Naive thymus-derived CD8-positive, alpha-beta T cell (primary cell): Measurements from ENCODE around the gene BMP3. TPM values are rescaled to one million over a fixed set of nuclear protein-coding genes. Genes with fewer than 3 reads are reported as not detected.

Experiments used
- ATAC-seq, 2 donors: fragments of 150-1000 bp; cut with Tn5 transposase in 1 of 2; sonication (Bioruptor Pico), chemical (Tn5 transposase) in 1 of 2; 1 replicate in 1 of 2; 2 replicates in 1 of 2; pipeline ENCODE4 v1.10.0; 2021; ENCODE audit warnings: mild to moderate bottlenecking in 2 of 2, moderate library complexity in 2 of 2
- POLR2A ChIA-PET: fragments of 350-600 bp; sonication (Branson Sonifier 250); formaldehyde crosslinking; loops from one replicate; lab custom pipeline; 2021; ENCODE audit warnings: antibody characterized with exemption; lab: Charles Lee
- DNase-seq, 10 donors: peaks; one replicate each; pipeline versions ENCODE4 v3.0.0 to v3.0.0-alpha.2; 2020 to 2022
- H3K27ac Mint-ChIP-seq, 10 donors: one replicate each; pipeline ENCODE4 v1.8.0; 2020 to 2022; ENCODE audit warnings: mild to moderate bottlenecking in 10 of 10, mixed read lengths in 10 of 10, moderate library complexity in 4 of 10, inconsistent platforms in 1 of 10
- H3K27me3 Mint-ChIP-seq, 5 donors: one replicate each; pipeline ENCODE4 v1.8.0; 2021 to 2022; ENCODE audit warnings: mixed read lengths in 5 of 5
- H3K36me3 Mint-ChIP-seq, 3 donors: one replicate each; pipeline ENCODE4 v1.8.0; 2020 to 2022; ENCODE audit warnings: mixed read lengths in 3 of 3, mild to moderate bottlenecking in 2 of 3, inconsistent platforms in 1 of 3
- H3K4me1 Mint-ChIP-seq, 4 donors: one replicate each; pipeline ENCODE4 v1.8.0; 2021 to 2022; ENCODE audit warnings: mixed read lengths in 4 of 4
- H3K4me3 Mint-ChIP-seq, 10 donors: one replicate each; pipeline ENCODE4 v1.8.0; 2020 to 2022; ENCODE audit warnings: mild to moderate bottlenecking in 10 of 10, mixed read lengths in 10 of 10, moderate library complexity in 6 of 10, inconsistent platforms in 1 of 10
- H3K9me3 Mint-ChIP-seq, 9 donors: one replicate each; pipeline ENCODE4 v1.8.0; 2020 to 2022; ENCODE audit warnings: mixed read lengths in 9 of 9, mild to moderate bottlenecking in 3 of 9, inconsistent platforms in 1 of 9, moderate library complexity in 1 of 9
- polyA plus RNA-seq, 3 donors: library from polyadenylated mRNA; unstranded; fragments of 300-500 nt; fragmentation: Illumina TruSeq; gene quantifications; one replicate each; pipeline ENCODE4 v1.2.3, GENCODE V29; 2021
- total RNA-seq, 8 experiments: library from RNA in 2 of 8; stranded (reverse) in 2 of 8; gene quantifications; one replicate each; pipeline ENCODE4 v1.2.3 and lab custom pipeline; 2021 to 2026

Gene BMP3
- total and polyA plus RNA-seq, 5 experiments from 2014 or later = 0.03 TPM; not detected in 4

DNA sequence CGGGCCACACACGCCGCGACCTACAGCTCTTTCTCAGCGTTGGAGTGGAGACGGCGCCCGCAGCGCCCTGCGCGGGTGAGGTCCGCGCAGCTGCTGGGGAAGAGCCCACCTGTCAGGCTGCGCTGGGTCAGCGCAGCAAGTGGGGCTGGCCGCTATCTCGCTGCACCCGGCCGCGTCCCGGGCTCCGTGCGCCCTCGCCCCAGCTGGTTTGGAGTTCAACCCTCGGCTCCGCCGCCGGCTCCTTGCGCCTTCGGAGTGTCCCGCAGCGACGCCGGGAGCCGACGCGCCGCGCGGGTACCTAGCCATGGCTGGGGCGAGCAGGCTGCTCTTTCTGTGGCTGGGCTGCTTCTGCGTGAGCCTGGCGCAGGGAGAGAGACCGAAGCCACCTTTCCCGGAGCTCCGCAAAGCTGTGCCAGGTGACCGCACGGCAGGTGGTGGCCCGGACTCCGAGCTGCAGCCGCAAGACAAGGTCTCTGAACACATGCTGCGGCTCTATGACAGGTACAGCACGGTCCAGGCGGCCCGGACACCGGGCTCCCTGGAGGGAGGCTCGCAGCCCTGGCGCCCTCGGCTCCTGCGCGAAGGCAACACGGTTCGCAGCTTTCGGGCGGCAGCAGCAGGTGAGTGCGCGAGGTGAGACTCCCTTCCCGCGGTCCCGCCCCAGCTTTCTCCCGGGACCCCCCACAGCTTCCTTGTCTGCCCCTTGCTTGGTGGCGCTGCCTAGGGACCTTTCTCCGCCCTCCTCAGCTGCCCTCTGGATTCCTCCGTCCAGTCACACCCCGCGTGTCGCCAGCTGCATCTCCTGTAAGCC lies 678 bp downstream of the BMP3 start:
- Mint-ChIP-seq H3K4me3 (peak overlapping the region; percentile 81 to 93 (median 86)), H3K9me3 (no peaks in the 10 kb centered on the region), H3K4me1 (peaks cover 10 to 23% (median 19%) of the 10 kb centered on the region in 4 donors), H3K36me3 (no peaks in the 10 kb centered on the region), H3K27me3 (peaks cover 37 to 74% (median 52%) of the 10 kb centered on the region in 5 donors), H3K27ac (peak overlapping the region in 1 of 10 donors; percentile 39)
- peak; percentile 41 to 42 for ATAC-seq
- POLR2A ChIA-PET = no interaction called here
- peak in 1 of 10 donors; percentile 7 for DNase-seq

- POLR2A ChIA-PET = no interaction called here
- H3K27me3 Mint-ChIP-seq = peaks cover 34 to 66% (median 46%) of the 10 kb centered on the region in 5 donors
- no peaks in the 10 kb centered on the region for H3K36me3 Mint-ChIP-seq
- peaks cover 10 to 23% (median 19%) of the 10 kb centered on the region in 4 donors for H3K4me1 Mint-ChIP-seq
- H3K27ac Mint-ChIP-seq = peak overlapping the region in 1 of 10 donors; percentile 39
- H3K4me3 Mint-ChIP-seq = peak overlapping the region; percentile 63 to 87 (median 84)
- DNase-seq (no peak), ATAC-seq (no peak)
- no peaks in the 10 kb centered on the region for H3K9me3 Mint-ChIP-seq
Observed at GRCh38 chr4:81031796-81032551, 1.5 kb downstream of the BMP3 start.

GRCh38 chr4:81032771-81033684 lies 2.5 kb downstream of the BMP3 start:
- DNase-seq (no peak), ATAC-seq (no peak)
- POLR2A ChIA-PET = no interaction called here
- Mint-ChIP-seq H3K27me3 (peaks cover 30 to 57% (median 41%) of the 10 kb centered on the region in 5 donors), H3K4me3 (peak overlapping the region in 1 of 10 donors; percentile 85), H3K36me3 (no peaks in the 10 kb centered on the region), H3K27ac (no peak overlapping the region), H3K9me3 (no peaks in the 10 kb centered on the region), H3K4me1 (peaks cover 10 to 23% (median 19%) of the 10 kb centered on the region in 4 donors)

GRCh38 chr4:81038636-81039350 lies 8.3 kb downstream of the BMP3 start:
- Mint-ChIP-seq H3K4me3 (no peak overlapping the region), H3K36me3 (no peaks in the 10 kb centered on the region), H3K4me1 (peaks cover 2 to 7% (median 4%) of the 10 kb centered on the region in 4 donors), H3K27me3 (peaks cover 0 to 10% (median 0%) of the 10 kb centered on the region in 5 donors), H3K9me3 (no peaks in the 10 kb centered on the region), H3K27ac (no peak overlapping the region)
- POLR2A ChIA-PET = no interaction called here
- DNase-seq (no peak), ATAC-seq (no peak)

GRCh38 chr4:81039351-81039972 lies 9.0 kb downstream of the BMP3 start:
- ATAC-seq = no peak
- H3K27ac Mint-ChIP-seq = no peak overlapping the region
- no peaks in the 10 kb centered on the region for H3K36me3 Mint-ChIP-seq
- no peak overlapping the region for H3K4me3 Mint-ChIP-seq
- POLR2A ChIA-PET = no interaction called here
- H3K4me1 Mint-ChIP-seq = peaks cover 2 to 7% (median 4%) of the 10 kb centered on the region in 4 donors
- H3K27me3 Mint-ChIP-seq = peaks cover 0 to 7% (median 2%) of the 10 kb centered on the region in 5 donors
- no peak for DNase-seq
- H3K9me3 Mint-ChIP-seq = no peaks in the 10 kb centered on the region

DNA sequence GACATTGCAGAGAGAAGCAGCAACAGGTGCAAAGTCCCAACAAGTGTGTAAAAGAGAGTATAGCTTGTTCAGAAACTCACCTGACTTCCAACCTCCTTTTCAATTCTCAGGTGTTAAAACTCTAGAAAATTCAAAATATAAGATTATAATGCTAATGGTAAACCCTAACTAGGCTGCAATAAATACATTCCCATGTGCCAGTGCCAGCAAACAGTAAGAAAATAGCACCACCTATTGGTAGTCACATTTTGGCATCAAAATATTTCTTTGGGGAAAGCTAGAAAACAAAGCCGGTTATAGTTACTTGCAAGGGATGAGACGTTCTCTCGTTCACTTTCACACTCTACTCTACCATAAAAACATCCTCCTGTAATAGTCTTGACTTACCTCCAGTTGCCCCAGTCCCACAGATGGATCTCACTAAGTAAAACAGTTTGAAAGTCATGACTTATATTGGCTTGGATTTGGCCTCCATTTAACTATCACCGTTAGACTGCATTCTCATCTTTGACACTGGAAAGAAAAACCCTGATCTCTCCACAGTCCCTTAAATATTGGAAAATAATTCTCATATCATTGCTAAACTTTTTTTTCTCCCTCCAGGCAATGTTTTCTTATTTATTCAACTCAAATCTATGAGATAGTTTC lies 9.6 kb downstream of the BMP3 start:
- no peak overlapping the region for H3K4me3 Mint-ChIP-seq
- no peaks in the 10 kb centered on the region for H3K9me3 Mint-ChIP-seq
- POLR2A ChIA-PET = no interaction called here
- peak in 1 of 2 donors; percentile 39 for ATAC-seq
- peak in 4 of 10 donors; percentile 8 to 59 (median 47) for DNase-seq
- no peaks in the 10 kb centered on the region for H3K36me3 Mint-ChIP-seq
- peaks cover 5 to 10% (median 9%) of the 10 kb centered on the region in 5 donors for H3K27me3 Mint-ChIP-seq
- H3K4me1 Mint-ChIP-seq = peaks cover 2 to 7% (median 4%) of the 10 kb centered on the region in 4 donors
- H3K27ac Mint-ChIP-seq = peak overlapping the region in 1 of 10 donors; percentile 33

- Mint-ChIP-seq H3K4me3 (no peak overlapping the region), H3K4me1 (peaks cover 2 to 7% (median 4%) of the 10 kb centered on the region in 4 donors), H3K9me3 (no peaks in the 10 kb centered on the region), H3K27ac (no peak overlapping the region), H3K36me3 (no peaks in the 10 kb centered on the region), H3K27me3 (peaks cover 15 to 24% (median 20%) of the 10 kb centered on the region in 5 donors)
- POLR2A ChIA-PET = no interaction called here
- no peak for ATAC-seq
- DNase-seq = no peak
Observed at GRCh38 chr4:81042578-81043365, 12.3 kb downstream of the BMP3 start.

- no peak overlapping the region for H3K4me3 Mint-ChIP-seq
- ATAC-seq = no peak
- H3K36me3 Mint-ChIP-seq = no peaks in the 10 kb centered on the region
- H3K27ac Mint-ChIP-seq = no peak overlapping the region
- H3K27me3 Mint-ChIP-seq = peaks cover 10 to 23% (median 20%) of the 10 kb centered on the region in 5 donors
- H3K9me3 Mint-ChIP-seq = no peaks in the 10 kb centered on the region
- no peak for DNase-seq
- H3K4me1 Mint-ChIP-seq = no peaks in the 10 kb centered on the region
- POLR2A ChIA-PET = no interaction called here
Observed at GRCh38 chr4:81049330-81049729, 18.8 kb downstream of the BMP3 start.

- H3K36me3 Mint-ChIP-seq = no peaks in the 10 kb centered on the region
- no peak overlapping the region for H3K4me3 Mint-ChIP-seq
- peaks cover 7 to 20% (median 17%) of the 10 kb centered on the region in 5 donors for H3K27me3 Mint-ChIP-seq
- H3K27ac Mint-ChIP-seq = no peak overlapping the region
- H3K9me3 Mint-ChIP-seq = no peaks in the 10 kb centered on the region
- ATAC-seq = no peak
- H3K4me1 Mint-ChIP-seq = no peaks in the 10 kb centered on the region
- DNase-seq = no peak
- POLR2A ChIA-PET = no interaction called here
Observed at GRCh38 chr4:81049907-81050306, 19.4 kb downstream of the BMP3 start.

DNA sequence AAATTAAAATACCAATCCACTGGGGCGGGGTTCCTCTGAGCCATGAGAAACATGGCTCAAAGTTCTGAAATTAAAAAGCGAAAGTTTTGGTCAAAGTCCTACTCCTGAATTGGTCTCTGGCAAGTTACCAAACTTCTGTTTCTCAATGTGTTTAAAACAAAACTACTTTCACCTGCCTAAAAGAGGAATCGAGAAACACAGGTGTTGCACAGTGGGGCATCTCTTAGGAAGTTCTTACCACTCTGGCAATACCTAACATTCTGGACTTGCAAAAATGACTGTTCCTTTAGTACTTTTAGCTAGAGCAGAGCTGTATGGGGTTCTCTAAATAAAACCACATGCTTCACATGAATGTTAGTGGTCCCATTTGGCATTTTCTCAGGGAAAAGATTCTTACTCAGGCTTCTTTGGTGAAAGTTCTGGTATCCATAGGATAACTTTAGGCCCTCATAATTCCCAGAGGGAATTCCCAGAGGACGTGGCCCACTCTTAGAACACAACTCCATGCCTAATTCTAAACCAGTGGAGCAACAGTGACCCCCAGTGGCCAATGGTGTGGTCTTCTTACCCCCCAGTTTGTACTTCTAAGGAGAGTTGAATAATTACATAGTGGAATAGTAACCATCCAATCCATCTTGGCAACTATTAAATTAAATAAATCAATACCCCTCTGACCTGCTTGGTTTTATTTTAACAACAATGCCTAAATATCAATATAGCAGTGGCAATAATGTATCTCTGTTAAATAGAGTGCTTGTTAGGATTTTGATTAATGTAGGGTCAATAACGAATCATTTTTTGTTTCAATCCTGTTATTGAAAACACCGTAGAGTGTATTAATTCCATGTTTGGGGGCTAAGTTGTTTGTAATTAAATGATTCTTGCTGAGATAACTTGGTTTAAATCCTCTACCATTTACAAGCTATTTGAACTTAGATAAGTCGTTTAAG lies 21.9 kb downstream of the BMP3 start:
- POLR2A ChIA-PET = no interaction called here
- H3K36me3 Mint-ChIP-seq = no peaks in the 10 kb centered on the region
- peaks cover 0 to 7% (median 0%) of the 10 kb centered on the region in 5 donors for H3K27me3 Mint-ChIP-seq
- peak; percentile 18 to 77 (median 42) for DNase-seq
- peak; percentile 47 to 63 for ATAC-seq
- H3K9me3 Mint-ChIP-seq = no peaks in the 10 kb centered on the region
- no peak overlapping the region for H3K4me3 Mint-ChIP-seq
- H3K4me1 Mint-ChIP-seq = no peaks in the 10 kb centered on the region
- H3K27ac Mint-ChIP-seq = no peak overlapping the region
